ENCODE data around the gene KIRREL1.

DNA sequence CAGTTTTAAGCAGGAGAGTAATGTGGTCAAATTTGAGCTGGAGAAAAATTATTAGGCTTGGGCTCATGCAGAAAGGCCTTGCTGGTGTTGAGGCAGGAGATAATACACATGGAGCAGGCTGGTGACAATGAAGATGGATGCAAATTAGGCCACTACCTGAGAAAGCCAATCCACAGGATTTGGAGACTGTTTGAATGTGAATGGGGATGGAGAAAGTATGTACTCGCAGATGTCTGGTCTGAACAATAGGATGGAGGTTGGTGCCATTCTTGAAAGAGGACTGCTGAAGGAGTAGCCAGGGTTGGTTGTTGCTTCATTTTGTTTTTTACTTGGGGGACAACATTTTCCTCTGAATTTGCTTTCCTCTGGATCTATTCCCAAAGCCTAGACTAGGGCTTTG, 8.0 kb upstream of the KIRREL1 start:
- TF ChIP-seq, protein P1, sequence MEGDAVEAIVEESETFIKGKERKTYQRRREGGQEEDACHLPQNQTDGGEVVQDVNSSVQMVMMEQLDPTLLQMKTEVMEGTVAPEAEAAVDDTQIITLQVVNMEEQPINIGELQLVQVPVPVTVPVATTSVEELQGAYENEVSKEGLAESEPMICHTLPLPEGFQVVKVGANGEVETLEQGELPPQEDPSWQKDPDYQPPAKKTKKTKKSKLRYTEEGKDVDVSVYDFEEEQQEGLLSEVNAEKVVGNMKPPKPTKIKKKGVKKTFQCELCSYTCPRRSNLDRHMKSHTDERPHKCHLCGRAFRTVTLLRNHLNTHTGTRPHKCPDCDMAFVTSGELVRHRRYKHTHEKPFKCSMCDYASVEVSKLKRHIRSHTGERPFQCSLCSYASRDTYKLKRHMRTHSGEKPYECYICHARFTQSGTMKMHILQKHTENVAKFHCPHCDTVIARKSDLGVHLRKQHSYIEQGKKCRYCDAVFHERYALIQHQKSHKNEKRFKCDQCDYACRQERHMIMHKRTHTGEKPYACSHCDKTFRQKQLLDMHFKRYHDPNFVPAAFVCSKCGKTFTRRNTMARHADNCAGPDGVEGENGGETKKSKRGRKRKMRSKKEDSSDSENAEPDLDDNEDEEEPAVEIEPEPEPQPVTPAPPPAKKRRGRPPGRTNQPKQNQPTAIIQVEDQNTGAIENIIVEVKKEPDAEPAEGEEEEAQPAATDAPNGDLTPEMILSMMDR (IDR thresholded peaks at IDR 0.05), result no peak
- no peak for TF ChIP-seq POLR2A (IDR thresholded peaks at IDR 0.05)
- no peak for TF ChIP-seq EP300 (IDR thresholded peaks at IDR 0.05; ENCODE audit: low read depth)

Measured in transverse colon (tissue), 3 donors.